Neural cell (in vitro differentiated cells): ENCODE measurements around the gene FBXO5.

Experiments
- RAD21 ChIP-seq: fragments of 450-650 bp; conservative IDR thresholded peaks from 2 replicates; pipeline ENCODE4 v1.6.1; 2014; ENCODE audit warnings: antibody characterized with exemption, mild to moderate bottlenecking, moderate library complexity
- TF ChIP-seq, protein P1 (sequence below): fragments of 450-650 bp; IDR thresholded peaks from 2 replicates; pipeline ENCODE4 v1.5.1; 2014; ENCODE audit warnings: antibody characterized with exemption, mild to moderate bottlenecking, moderate library complexity; ENCODE audit not compliant: poor library complexity, severe bottlenecking

DNA sequence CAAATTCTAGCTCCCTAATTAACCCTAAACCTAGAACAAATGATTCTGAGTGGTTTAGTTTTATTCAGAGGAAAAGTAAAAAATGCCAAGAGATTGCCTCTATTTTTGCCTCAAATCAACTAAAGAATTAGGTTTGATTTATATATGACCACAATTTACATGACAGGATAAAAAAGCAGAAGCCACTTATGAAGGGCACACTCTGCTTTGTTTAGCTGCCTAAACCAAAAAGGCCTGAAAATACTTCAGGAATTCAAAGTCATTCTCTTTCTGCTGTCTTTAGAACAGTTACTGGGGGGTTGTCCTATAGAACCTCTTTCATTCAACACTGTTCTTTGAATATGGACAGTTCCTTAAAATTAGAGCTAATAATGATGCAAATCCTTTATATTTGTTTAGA is 5.3 kb downstream of the FBXO5 start:
- TF ChIP-seq RAD21 = no peak
- TF ChIP-seq, protein P1, sequence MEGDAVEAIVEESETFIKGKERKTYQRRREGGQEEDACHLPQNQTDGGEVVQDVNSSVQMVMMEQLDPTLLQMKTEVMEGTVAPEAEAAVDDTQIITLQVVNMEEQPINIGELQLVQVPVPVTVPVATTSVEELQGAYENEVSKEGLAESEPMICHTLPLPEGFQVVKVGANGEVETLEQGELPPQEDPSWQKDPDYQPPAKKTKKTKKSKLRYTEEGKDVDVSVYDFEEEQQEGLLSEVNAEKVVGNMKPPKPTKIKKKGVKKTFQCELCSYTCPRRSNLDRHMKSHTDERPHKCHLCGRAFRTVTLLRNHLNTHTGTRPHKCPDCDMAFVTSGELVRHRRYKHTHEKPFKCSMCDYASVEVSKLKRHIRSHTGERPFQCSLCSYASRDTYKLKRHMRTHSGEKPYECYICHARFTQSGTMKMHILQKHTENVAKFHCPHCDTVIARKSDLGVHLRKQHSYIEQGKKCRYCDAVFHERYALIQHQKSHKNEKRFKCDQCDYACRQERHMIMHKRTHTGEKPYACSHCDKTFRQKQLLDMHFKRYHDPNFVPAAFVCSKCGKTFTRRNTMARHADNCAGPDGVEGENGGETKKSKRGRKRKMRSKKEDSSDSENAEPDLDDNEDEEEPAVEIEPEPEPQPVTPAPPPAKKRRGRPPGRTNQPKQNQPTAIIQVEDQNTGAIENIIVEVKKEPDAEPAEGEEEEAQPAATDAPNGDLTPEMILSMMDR = no peak
